ENCODE measurements around the gene IPO4. TPM values are rescaled to one million over a fixed set of nuclear protein-coding genes. Genes with fewer than 3 reads are reported as not detected.

IPO4 gene
- total RNA-seq, 2 donors from 2014 or later = 46.6 to 47.3 TPM

GRCh38 chr14:24181371-24182077 is 7.1 kb downstream of the IPO4 start:
- ATAC-seq = no peak

DNA sequence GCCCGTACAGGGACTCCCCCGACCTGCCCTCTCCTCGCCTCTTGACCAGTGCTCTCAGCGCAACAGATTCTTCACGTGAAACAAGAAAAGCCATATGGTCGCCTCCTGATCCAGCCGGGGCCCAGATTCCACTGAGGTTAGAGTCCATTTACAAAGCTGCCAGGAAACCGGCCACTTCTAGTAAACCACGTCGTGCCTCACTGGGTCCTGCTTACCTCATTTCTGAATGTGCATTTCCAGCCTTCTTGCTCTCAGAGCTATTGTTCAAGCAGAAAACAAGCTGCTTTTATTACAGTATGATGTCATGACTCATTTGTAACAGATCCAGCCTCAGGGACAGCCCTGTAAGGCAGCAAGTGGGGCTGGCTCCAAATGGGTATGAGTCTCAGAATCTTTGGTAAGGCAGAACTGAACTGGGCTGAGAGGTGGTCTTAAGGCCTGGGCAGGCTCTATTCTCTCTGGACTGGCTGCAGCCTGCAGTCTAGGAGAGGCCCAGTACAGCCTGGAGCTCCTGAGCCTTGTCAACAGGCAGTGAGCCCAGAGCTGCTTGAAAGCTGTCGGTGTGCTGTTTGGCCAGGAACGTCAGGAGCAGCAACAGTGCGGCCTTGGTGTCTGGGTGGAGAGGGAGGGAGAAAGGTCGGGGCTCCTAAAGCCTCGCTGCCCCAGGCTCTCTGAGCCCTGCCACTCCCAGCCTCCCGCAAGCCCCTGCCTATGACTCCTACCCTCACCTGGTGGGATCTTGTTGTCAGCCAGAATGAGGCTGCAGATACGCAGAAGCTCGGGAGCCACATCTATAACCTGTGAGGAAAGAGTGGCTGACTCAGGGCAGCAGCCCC is 8.4 kb downstream of the IPO4 start:
- Mint-ChIP-seq H3K4me1 (peaks cover 14% of the 10 kb centered on the region), H3K4me3 (no peak overlapping the region), H3K27me3 (no peaks in the 10 kb centered on the region), H3K36me3 (ENCODE audit: low read depth) (peaks cover 2% of the 10 kb centered on the region), H3K27ac (no peak overlapping the region)
- no peak for ATAC-seq
- DNase-seq = no peak
- no peaks in the 10 kb centered on the region for H3K9me3 ChIP-seq (ENCODE audit: control insufficient read depth, low read length, poor library complexity, severe bottlenecking)

More at GRCh38 chr14:24181371-24182077, 7.1 kb downstream of the IPO4 start:
- Mint-ChIP-seq H3K4me3 (peak overlapping the region; percentile 12), H3K36me3 (ENCODE audit: low read depth) (peaks cover 2% of the 10 kb centered on the region), H3K27me3 (no peaks in the 10 kb centered on the region), H3K27ac (peak overlapping the region; percentile 73), H3K4me1 (peaks cover 14% of the 10 kb centered on the region)
- no peak for DNase-seq
- H3K9me3 ChIP-seq (ENCODE audit: control insufficient read depth, low read length, poor library complexity, severe bottlenecking) = no peaks in the 10 kb centered on the region

GRCh38 chr14:24179294-24179960 is 9.2 kb downstream of the IPO4 start:
- no peaks in the 10 kb centered on the region for H3K27me3 Mint-ChIP-seq
- peak overlapping the region; percentile 47 for H3K27ac Mint-ChIP-seq
- no peaks in the 10 kb centered on the region for H3K9me3 ChIP-seq (ENCODE audit: control insufficient read depth, low read length, poor library complexity, severe bottlenecking)
- H3K36me3 Mint-ChIP-seq (ENCODE audit: low read depth) = peaks cover 2% of the 10 kb centered on the region
- H3K4me3 Mint-ChIP-seq = no peak overlapping the region
- ATAC-seq (no peak), DNase-seq (no peak)
- peaks cover 16% of the 10 kb centered on the region for H3K4me1 Mint-ChIP-seq

DNA sequence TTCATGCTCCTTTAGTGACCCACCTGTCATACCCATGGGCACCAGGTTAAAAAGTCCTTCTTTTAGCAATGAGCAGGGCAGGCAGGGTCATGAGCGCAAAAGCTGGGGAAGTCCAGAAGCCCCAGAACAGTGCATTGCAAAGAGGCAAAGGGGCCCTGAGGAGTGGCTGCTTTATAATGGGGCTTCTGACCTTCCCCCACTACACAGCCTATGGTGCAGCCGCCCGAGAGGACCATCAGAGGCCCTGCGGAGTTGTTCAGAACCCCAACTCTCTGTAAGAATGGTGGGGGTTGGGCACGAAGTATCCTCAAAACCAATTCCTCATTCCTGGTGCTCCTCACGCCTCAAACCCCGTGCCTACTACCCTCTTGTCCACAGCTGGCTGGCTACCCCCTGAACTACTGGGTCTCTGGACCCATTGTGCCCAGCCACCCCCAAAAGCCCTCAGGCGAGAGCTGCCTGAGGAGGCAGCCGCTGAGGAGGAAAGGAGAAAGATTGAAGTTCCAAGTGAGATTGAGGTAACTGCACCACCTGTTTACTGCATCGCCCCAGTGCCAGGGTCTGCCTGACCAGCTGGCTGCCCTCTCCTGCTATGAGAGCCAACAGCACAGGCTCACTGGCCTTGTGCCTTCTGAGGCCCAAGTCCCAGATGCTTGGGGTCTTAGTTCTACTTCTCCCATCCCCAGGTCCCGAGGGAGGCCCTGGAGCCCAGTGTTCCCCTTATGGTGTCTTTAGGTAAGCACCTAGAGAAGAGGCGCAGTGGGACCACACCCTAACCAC is 10.0 kb downstream of the IPO4 start:
- H3K4me3 Mint-ChIP-seq = no peak overlapping the region
- H3K4me1 Mint-ChIP-seq = peaks cover 15% of the 10 kb centered on the region
- peak overlapping the region; percentile 47 for H3K27ac Mint-ChIP-seq
- H3K36me3 Mint-ChIP-seq (ENCODE audit: low read depth) = peaks cover 2% of the 10 kb centered on the region
- DNase-seq = no peak
- no peak for ATAC-seq
- H3K9me3 ChIP-seq (ENCODE audit: control insufficient read depth, low read length, poor library complexity, severe bottlenecking) = no peaks in the 10 kb centered on the region
- no peaks in the 10 kb centered on the region for H3K27me3 Mint-ChIP-seq

GRCh38 chr14:24177891-24178290 is 10.7 kb downstream of the IPO4 start:
- Mint-ChIP-seq H3K27me3 (no peaks in the 10 kb centered on the region), H3K4me1 (peaks cover 11% of the 10 kb centered on the region), H3K27ac (no peak overlapping the region), H3K36me3 (ENCODE audit: low read depth) (peaks cover 2% of the 10 kb centered on the region), H3K4me3 (no peak overlapping the region)
- no peak for ATAC-seq
- H3K9me3 ChIP-seq (ENCODE audit: control insufficient read depth, low read length, poor library complexity, severe bottlenecking) = no peaks in the 10 kb centered on the region
- no peak for DNase-seq

DNA sequence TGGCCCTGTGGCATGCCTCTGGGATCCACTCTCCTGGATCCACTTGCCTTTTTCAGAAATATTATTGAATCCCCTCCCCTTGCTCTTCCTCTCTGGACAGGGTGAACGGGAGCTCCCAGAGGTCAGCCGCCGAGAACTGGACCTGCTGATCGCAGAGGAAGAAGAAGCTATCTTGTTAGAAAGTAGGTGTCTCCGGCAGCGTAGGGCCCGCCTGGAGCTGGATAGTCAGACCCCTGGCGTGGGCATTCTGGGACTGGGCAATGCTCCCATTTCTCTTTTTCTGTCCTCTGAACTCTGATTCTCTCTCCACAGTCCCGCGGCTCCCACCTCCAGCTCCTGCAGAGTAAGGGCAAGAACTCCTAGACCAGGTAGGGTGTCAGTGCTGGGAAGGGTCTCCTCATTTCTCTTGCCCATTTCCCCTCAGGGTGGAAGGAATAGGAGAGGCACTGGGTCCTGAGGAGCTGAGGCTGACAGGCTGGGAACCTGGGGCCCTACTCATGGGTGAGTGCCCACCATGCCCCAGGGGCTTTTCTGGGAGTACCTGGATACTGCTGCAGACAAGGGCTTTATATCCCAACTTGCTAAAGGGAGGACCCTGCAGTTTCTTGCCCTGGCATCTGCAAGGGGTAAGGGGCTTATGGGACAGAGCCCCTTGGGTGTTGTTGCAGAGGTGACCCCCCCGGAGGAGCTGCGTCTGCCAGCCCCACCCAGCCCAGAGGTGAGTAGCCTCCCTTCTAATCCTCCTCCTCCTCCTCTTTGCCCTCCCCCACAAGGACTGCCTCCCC is 11.4 kb downstream of the IPO4 start:
- peak overlapping the region; percentile 56 for H3K27ac Mint-ChIP-seq
- H3K36me3 Mint-ChIP-seq (ENCODE audit: low read depth) = peaks cover 2% of the 10 kb centered on the region
- H3K4me3 Mint-ChIP-seq = no peak overlapping the region
- ATAC-seq (no peak), DNase-seq (no peak)
- H3K4me1 Mint-ChIP-seq = peaks cover 7% of the 10 kb centered on the region
- H3K27me3 Mint-ChIP-seq = no peaks in the 10 kb centered on the region
- H3K9me3 ChIP-seq (ENCODE audit: control insufficient read depth, low read length, poor library complexity, severe bottlenecking) = no peaks in the 10 kb centered on the region

DNA sequence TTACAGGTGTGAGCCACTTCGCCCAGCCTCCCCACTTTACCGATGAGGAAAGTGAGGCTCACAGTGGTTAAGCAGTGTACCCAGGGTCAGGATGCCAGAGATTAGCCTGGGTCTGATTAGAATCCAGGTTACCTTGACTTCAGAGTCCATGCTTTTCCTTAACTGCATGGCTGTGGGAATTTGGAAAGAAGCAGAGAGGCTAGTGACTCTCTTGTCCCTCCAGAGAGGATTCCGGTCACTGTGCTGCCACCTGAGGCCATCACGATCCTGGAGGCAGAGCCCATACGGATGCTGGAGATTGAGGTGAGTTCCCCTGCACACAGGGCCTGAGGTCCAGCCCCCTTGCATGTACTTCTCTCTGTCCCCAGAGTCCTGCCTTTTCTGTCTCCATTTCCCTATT is 12.0 kb downstream of the IPO4 start:
- H3K36me3 Mint-ChIP-seq (ENCODE audit: low read depth) = no peaks in the 10 kb centered on the region
- H3K4me1 Mint-ChIP-seq = peaks cover 11% of the 10 kb centered on the region
- no peak for DNase-seq
- no peaks in the 10 kb centered on the region for H3K27me3 Mint-ChIP-seq
- peak overlapping the region; percentile 56 for H3K27ac Mint-ChIP-seq
- ATAC-seq = no peak
- H3K9me3 ChIP-seq (ENCODE audit: control insufficient read depth, low read length, poor library complexity, severe bottlenecking) = no peaks in the 10 kb centered on the region
- H3K4me3 Mint-ChIP-seq = no peak overlapping the region

DNA sequence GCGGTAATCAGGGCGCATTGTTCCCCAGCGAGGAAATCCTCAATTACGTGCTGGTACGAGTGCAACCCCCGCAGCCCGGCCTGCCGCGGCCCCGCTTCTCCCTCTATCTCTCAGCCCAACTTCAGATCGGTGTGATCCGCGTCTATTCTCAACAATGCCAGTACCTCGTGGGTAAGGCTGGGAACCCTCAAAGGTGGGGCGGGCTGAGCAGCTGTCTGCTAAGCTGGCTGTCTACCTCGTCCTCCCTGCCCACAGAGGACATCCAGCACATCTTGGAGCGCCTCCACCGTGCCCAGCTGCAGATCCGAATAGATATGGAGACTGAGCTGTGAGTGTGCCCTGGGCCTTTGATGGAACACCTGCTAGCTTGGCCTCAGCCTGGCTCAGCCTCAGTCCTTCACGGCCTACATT is 15.7 kb downstream of the IPO4 start:
- no peaks in the 10 kb centered on the region for H3K9me3 ChIP-seq (ENCODE audit: control insufficient read depth, low read length, poor library complexity, severe bottlenecking)
- peak overlapping the region; percentile 65 for H3K27ac Mint-ChIP-seq
- peak overlapping the region; percentile 79 for H3K4me3 Mint-ChIP-seq
- peaks cover 20% of the 10 kb centered on the region for H3K4me1 Mint-ChIP-seq
- H3K27me3 Mint-ChIP-seq = no peaks in the 10 kb centered on the region
- DNase-seq (no peak), ATAC-seq (no peak)
- H3K36me3 Mint-ChIP-seq (ENCODE audit: low read depth) = peaks cover 6% of the 10 kb centered on the region

DNA sequence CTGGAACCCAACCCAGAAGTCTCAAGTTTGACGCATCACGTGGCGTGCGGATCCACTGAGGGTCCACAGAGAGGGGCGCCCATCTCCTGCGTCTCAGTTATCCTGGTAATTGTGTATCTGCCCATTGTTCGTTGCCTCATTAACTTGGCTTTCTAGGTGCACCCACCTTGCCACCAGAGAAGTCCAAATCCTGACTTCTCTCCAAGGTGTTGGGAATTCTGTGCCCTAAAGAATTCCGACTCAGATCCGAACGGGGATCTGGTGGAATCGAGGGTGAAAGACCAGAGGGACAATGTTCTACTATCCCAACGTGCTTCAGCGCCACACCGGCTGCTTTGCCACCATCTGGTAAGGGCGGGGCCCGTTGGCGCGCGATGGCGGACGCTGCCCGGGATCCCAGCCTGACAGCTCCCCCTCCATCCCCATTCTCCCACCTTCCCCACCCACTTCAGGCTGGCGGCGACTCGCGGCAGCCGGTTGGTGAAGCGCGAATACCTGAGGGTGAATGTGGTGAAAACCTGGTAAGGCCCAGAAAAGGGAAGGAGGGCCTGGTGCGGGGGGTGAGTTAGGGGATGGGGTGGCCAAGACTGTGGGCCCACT is 16.3 kb downstream of the IPO4 start:
- Mint-ChIP-seq H3K4me3 (peak overlapping the region; percentile 89), H3K27ac (peak overlapping the region; percentile 90), H3K27me3 (no peaks in the 10 kb centered on the region), H3K4me1 (peaks cover 23% of the 10 kb centered on the region), H3K36me3 (ENCODE audit: low read depth) (peaks cover 10% of the 10 kb centered on the region)
- DNase-seq (no peak), ATAC-seq (no peak)
- H3K9me3 ChIP-seq (ENCODE audit: control insufficient read depth, low read length, poor library complexity, severe bottlenecking) = no peaks in the 10 kb centered on the region

- no peaks in the 10 kb centered on the region for H3K27me3 Mint-ChIP-seq
- H3K27ac Mint-ChIP-seq = peak within 1 kb of the TSS; percentile 90
- DNase-seq (peak; percentile 33 to 61 (median 48)), ATAC-seq (peak; percentile 82)
- H3K36me3 Mint-ChIP-seq (ENCODE audit: low read depth) = peaks cover 10% of the 10 kb centered on the region
- peak within 1 kb of the TSS; percentile 89 for H3K4me3 Mint-ChIP-seq
- peaks cover 25% of the 10 kb centered on the region for H3K4me1 Mint-ChIP-seq
- H3K9me3 ChIP-seq (ENCODE audit: control insufficient read depth, low read length, poor library complexity, severe bottlenecking) = no peaks in the 10 kb centered on the region
These were observed 17.0 kb downstream of the IPO4 start, which contains the start of gene REC8 for GRCh38 chr14:24171422-24172260. TSS of gene REC8 (plus strand) at chr14:24172080. CDS start at chr14:24172553, 473 bp downstream.

DNA sequence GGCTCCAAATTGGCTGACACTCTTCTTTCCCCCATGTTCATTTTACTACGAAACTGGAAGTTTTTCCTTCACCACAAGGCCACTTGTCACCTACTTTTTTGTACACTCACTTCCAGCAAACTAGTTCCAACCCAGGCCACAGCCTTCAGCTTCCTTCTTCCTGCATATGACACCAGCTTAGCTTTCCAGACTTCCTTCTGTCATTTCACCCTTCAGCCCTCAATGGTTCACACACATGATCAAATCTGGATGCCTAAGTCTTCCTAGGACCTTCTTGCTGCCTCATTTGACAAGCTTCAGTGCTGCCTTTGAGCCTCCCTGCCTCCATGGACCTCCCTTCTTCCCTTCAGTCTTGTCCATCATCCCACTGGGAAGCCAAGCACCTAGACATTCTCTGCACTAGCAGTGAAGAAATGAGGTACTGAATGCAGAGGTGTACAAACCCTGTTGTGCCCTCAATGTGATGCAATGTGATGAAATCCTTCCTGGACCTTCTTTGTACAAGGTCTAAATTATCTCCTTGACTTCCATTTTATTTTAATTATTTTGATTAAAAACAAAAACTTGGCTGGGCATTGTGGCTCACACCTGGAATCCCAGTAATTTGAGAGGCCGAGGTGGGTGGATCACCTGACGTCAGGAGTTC is 21.0 kb downstream of the IPO4 start:
- DNase-seq (no peak), ATAC-seq (no peak)
- H3K4me3 Mint-ChIP-seq = no peak overlapping the region
- peaks cover 16% of the 10 kb centered on the region for H3K36me3 Mint-ChIP-seq (ENCODE audit: low read depth)
- peaks cover 38% of the 10 kb centered on the region for H3K4me1 Mint-ChIP-seq
- H3K27ac Mint-ChIP-seq = no peak overlapping the region
- no peaks in the 10 kb centered on the region for H3K27me3 Mint-ChIP-seq
- no peaks in the 10 kb centered on the region for H3K9me3 ChIP-seq (ENCODE audit: control insufficient read depth, low read length, poor library complexity, severe bottlenecking)
